HG03045 (cell line): ENCODE measurements around the gene CFAP45.
A peak's percentile ranks its signal among the peaks of the same experiment; 100 is the strongest.

Experiments used
- ATAC-seq: cut with Tn5 transposase; IDR thresholded peaks from one replicate; pipeline ENCODE4 v1.9.1; 2021; ENCODE audit warnings: mild to moderate bottlenecking, moderate library complexity; ENCODE audit not compliant: unreplicated experiment

Gene CFAP45

DNA sequence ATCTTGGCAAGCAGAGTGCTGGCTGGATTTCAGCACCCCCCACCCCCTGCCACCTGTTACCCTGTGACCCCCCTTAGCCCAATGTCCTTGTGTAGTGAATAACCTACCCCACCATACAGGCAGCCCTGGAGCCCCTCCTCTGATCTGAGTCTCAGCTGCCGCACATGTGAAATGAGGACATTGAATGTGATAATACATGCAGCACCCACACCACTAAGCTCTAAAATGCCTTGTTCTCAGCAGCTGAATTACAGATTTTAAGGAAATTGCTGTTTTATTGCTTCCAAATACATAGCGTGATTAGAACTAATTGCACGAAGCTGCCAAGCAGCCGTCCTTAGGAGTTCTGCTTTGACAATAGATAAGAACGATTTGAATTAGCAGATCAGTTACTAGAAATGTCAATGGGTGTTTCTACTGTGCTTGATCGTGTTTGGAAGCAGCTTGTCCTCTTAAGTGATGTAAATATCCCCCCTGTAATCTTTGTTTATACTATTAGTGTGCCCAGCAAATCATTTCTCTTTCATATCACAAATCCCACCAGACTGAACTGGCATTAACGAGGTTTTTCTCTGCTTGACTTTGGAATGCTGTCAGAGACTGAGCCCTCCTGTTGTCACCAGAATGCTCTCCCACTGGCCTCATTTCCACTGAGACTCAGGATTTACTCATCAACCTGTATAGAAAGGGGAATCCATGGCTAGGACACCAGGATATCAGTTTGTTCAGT, 68.4 kb downstream of the CFAP45 start:
- ATAC-seq, result no peak

DNA sequence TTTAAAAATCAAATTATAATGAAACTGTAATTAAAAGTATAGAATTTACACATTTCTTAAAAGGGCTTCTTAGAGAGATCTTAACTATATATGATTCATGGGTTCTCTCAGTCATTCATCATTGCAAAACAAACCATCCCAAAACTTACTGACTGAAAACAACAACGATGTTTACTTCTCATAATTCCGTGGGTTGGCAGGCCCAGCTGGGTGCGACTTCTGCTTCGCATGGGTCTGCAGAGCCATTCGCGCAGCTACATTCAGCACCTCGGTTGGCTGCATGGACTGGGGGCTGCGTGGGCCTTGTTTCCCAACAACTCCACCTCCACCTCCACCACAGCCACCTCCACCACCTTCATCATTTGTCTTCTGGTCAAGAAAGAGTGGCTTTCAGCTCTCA, 69.2 kb downstream of the CFAP45 start:
- ATAC-seq, result no peak

DNA sequence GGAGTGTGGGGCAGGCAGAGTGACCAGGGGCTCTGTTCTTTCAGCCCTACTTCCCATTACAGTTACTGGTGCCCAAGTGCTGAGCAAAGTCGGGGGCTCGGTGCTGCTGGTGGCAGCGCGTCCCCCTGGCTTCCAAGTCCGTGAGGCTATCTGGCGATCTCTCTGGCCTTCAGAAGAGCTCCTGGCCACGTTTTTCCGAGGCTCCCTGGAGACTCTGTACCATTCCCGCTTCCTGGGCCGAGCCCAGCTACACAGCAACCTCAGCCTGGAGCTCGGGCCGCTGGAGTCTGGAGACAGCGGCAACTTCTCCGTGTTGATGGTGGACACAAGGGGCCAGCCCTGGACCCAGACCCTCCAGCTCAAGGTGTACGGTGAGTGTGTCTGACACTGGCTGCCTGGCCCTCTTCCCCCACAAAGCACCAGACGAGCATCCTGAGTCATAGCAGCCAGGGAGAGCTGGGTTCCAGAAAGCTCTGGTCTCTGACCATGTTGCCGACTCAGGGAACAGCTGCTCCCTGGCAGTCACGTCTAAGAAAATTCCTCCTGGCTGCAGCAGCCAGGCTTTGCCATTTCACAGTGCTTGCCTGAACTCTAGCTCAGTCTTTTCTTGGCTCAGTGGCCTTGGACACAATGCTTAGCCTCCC, 70.0 kb downstream of the CFAP45 start:
- ATAC-seq, result no peak

DNA sequence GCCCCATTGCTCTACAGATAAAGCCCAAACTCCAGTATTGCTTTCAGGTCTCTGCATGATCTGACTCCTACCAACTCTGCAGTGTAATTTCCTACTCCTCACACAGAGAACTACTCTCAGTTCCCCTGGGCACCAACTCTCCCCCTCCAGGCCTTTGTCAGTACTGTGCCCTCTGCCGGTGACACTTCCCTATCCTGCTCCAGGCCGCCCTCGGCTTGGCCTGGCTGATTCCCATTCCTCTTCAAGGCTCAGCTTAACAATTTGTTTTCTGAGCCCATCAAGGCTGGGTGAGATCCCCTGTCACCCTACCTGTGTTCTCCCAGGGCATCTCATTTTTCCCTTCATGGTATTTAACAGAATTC, 70.7 kb downstream of the CFAP45 start:
- ATAC-seq, result peak; percentile 49

DNA sequence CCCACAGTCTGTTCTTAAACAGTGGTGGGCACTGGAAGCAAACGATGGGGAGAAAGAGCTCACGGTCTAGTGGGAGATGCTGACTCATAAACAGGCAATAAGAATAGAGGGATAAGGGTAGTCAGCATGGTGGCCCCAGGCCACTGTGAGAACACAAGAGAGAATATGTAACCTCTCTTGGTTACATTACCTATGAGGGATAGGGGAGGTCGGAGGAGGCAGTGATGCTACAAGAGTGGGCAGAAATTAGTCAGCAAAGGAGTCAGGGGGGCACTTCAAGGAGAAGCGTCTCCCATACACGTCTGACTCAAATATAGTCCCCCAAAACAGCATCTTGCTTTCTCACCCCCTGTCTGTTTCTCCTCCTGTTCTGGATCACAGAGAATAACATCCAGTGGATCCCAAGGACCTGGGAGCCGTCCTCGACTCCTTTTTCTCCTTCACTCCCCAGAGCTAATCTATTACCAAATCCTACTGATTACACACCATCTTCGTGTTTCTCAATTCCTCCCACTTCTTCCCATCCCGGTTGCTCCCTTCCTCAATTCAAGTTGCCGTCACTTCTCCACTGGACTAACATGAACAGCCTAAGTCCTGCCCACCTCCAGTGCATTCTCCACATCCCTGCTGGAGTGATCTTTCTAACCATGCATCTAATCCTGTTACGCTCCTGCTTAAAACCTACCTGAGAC, 71.2 kb downstream of the CFAP45 start:
- ATAC-seq, result no peak

DNA sequence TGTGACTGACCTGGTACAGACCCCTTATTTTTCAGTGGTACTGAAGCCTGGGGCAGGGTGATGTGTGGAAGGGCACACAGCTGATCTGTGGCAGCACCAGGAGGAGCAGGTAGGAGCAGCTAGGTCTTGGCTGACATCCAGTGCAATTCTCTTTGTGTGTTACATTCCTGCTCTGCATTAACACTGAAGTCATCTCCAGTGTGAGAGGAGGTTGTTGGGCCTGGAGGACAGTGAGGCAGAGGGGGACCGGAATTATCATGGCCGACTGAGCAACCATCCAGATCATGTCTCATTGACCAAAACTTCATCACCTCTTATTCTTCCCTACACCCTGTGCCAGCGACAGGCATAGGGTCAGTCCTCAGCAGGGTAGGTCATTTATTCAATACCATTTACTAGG, 71.8 kb downstream of the CFAP45 start:
- ATAC-seq, result no peak

DNA sequence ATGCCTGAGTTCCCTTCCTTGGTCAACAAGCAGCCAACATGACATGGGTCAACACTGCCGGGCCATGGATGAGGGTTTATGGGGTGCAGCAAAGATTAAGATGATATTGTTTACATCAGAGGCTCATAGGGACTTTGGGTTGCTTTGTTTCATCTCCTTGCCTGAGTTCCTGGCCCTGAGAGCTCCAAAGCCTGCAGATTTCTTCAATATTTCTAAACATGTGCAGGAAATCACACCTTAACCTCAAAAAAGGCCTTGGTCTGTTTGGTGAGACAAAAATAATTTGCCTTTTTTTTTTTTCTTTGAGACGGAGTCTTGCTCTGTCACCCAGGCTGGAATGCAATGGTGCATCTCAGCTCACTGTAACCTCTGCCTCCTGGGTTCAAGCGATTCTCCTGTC, 72.4 kb downstream of the CFAP45 start:
- no peak for ATAC-seq

DNA sequence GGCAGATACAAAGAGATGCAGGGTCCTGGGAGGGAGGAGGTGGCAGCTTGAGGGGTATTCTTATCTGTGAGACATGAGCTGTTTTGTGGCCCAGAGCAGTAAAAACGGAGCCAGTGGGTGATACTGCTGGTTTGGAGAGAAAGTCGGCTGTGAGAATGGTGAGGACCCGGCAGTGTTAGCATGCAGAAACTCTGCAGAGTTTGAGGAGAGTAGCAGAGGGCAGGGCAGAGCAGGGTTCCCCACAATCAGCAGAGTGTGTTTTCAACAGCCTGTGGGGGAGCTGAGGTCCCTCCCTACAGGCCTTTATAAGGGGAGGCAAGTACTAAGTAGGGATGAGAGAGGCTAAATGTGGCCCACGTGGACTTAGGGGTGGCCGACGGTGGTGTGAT, 72.9 kb downstream of the CFAP45 start:
- no peak for ATAC-seq

DNA sequence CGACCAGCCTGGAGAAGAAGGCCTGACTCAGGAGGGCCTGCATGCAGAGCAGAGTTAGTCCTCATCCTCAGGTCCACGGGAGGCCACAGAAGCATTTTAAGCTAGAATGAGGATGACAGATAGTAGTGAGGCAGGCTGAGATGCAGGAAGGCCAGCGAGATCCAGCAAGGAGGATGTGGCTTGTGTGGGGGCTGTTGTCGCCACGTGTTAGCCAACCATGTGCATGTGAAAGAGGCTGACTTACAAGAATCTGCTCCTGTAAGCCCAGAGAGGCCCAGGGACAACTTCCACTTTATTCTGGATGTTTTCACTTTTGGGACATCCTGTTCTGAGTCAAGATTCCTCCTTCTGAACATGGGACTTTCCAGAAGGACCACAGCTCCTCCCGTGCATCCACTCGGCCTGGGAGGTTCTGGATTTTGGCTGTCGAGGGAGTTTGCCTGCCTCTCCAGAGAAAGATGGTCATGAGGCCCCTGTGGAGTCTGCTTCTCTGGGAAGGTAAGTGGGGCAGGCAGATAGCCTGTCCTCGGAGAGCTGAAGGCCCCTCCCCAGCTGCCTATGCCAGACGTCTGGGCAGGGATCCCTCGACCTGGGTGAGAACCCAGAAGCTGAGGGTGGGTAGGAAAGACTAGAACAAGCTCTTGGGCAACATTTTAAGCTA, 73.4 kb downstream of the CFAP45 start, which contains the start of gene SLAMF8:
Gene SLAMF8, plus strand, starts transcription at position 433 of the 661 bp plus-strand sequence. Its CDS starts 26 bp downstream, at position 459.
- no peak for ATAC-seq

DNA sequence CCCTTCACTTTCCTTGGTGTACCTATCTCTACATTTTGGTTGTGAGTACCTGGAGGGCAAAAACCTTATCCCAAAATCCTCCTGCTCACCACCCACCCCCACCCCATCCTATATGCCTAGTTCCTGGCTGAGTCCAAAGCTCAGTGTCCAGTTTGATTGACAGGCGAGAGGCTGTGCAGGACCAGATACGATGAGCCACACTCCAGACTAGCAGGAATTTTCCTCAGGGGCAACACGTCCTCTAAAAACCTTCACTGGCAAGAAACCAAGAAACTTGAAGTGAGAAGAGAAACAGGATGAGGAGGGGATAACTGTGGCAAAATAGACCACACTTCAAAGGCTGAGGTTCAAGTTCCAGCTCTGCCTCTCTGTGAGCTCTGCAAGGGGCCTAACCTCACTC, 74.4 kb downstream of the CFAP45 start:
- no peak for ATAC-seq

DNA sequence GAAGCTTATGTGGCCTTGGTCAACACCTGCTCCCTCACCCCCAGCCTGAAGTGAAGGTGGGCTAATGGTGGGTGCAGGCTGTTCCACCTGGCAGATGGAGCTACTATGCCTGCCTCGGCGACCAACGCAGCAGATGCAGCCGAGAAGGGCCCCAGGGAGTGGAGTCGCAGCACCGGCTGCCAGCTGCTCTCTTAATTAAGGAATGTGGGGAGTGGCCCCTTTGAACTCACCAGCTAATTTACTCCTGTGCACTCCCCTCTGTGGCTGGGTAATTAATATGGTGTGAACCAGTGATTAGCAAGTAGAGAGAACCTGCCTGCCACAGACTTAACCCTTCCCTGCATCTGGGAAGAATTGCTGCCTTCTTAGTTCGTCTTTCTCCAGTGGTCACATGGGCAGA, 76.6 kb downstream of the CFAP45 start:
- no peak for ATAC-seq
